HL-60 (cell line): Measurements from ENCODE around the gene EFCC1.

Source experiments
- GABPA ChIP-seq: IDR thresholded peaks from 2 replicates; pipeline ENCODE4 v1.6.1; 2012; ENCODE audit warnings: low read depth
- POLR2AphosphoS5 ChIP-seq: IDR thresholded peaks from 2 replicates; pipeline ENCODE4 v1.6.1; 2012; ENCODE audit warnings: low read depth
- TF ChIP-seq, protein P1 (sequence below): IDR thresholded peaks from one replicate; pipeline ENCODE4 v1.5.1; 2011; ENCODE audit warnings: low read length, control low read depth, inconsistent platforms; ENCODE audit not compliant: insufficient read depth
- TF ChIP-seq, protein P2 (sequence below): IDR thresholded peaks from 2 replicates; pipeline ENCODE4 v1.6.1; 2012; ENCODE audit warnings: low read depth; ENCODE audit not compliant: insufficient replicate concordance

DNA sequence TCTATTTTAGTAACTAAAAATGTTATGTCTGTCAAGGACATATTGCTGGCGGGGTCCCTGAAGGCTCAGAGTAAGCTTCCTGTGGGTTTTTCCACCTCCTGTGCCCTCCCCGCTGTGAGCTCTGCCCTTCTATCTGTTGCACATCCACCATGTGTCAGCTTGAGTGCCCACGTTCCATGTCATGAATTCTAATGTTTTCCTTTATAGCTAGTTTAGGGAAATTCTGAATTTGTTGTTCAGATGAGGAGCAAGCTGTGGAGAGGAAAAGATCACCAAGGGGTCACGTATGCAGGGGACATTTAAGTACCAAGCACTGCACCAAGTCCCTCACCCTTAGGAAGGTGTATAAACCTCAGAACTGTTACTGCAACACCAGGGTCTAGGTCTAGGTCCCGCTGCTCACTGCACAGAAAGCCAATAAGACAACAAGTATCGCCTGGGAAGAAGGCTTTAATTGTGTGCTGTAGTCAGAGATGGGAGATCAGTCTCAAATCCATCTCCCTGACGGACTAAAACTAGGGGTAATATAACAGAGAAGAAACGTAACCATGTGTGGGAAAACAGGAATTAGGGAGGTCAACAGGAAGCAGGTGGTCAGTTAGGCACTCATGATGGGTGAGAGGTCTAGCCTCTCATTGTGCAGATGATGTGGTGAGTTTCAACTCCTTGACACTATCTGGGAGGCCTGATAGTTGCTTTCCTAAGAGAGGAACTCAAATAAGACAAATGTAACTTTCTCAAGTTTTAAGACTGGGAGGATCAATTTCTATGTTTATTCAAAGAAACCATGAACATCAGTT, 69.2 kb downstream of the EFCC1 start:
- TF ChIP-seq GABPA (no peak), POLR2AphosphoS5 (no peak)
- TF ChIP-seq, protein P1, sequence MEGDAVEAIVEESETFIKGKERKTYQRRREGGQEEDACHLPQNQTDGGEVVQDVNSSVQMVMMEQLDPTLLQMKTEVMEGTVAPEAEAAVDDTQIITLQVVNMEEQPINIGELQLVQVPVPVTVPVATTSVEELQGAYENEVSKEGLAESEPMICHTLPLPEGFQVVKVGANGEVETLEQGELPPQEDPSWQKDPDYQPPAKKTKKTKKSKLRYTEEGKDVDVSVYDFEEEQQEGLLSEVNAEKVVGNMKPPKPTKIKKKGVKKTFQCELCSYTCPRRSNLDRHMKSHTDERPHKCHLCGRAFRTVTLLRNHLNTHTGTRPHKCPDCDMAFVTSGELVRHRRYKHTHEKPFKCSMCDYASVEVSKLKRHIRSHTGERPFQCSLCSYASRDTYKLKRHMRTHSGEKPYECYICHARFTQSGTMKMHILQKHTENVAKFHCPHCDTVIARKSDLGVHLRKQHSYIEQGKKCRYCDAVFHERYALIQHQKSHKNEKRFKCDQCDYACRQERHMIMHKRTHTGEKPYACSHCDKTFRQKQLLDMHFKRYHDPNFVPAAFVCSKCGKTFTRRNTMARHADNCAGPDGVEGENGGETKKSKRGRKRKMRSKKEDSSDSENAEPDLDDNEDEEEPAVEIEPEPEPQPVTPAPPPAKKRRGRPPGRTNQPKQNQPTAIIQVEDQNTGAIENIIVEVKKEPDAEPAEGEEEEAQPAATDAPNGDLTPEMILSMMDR = no peak
- TF ChIP-seq, protein P2, sequence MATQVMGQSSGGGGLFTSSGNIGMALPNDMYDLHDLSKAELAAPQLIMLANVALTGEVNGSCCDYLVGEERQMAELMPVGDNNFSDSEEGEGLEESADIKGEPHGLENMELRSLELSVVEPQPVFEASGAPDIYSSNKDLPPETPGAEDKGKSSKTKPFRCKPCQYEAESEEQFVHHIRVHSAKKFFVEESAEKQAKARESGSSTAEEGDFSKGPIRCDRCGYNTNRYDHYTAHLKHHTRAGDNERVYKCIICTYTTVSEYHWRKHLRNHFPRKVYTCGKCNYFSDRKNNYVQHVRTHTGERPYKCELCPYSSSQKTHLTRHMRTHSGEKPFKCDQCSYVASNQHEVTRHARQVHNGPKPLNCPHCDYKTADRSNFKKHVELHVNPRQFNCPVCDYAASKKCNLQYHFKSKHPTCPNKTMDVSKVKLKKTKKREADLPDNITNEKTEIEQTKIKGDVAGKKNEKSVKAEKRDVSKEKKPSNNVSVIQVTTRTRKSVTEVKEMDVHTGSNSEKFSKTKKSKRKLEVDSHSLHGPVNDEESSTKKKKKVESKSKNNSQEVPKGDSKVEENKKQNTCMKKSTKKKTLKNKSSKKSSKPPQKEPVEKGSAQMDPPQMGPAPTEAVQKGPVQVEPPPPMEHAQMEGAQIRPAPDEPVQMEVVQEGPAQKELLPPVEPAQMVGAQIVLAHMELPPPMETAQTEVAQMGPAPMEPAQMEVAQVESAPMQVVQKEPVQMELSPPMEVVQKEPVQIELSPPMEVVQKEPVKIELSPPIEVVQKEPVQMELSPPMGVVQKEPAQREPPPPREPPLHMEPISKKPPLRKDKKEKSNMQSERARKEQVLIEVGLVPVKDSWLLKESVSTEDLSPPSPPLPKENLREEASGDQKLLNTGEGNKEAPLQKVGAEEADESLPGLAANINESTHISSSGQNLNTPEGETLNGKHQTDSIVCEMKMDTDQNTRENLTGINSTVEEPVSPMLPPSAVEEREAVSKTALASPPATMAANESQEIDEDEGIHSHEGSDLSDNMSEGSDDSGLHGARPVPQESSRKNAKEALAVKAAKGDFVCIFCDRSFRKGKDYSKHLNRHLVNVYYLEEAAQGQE = no peak
